GM12878 (cell line): ENCODE measurements around the gene ZNF519.
"Not testable (repeated sequence)": the region's sequence is repeated elsewhere in the genome, so short reads cannot be mapped to it uniquely, and the experiment has no call there.

Experiments used
- CTCF ChIP-seq, 3 experiments: IDR thresholded peaks in 2 of 3; conservative IDR thresholded peaks in 1 of 3; 2 replicates each; pipeline ENCODE4 v1.5.1; 2011; ENCODE audit warnings: low read depth in 3 of 3, low read length in 3 of 3, mild to moderate bottlenecking in 3 of 3, control low read depth in 2 of 3, moderate library complexity in 2 of 3, inconsistent platforms in 1 of 3, mixed read lengths in 1 of 3; ENCODE audit not compliant: control insufficient read depth in 2 of 3, insufficient read depth in 1 of 3; ENCODE audit errors: extremely low read depth in 1 of 3
- RCOR1 ChIP-seq: conservative IDR thresholded peaks from 2 replicates; pipeline ENCODE4 v1.6.1; 2012; ENCODE audit warnings: low read depth, low read length, improper control_type of control experiment

DNA sequence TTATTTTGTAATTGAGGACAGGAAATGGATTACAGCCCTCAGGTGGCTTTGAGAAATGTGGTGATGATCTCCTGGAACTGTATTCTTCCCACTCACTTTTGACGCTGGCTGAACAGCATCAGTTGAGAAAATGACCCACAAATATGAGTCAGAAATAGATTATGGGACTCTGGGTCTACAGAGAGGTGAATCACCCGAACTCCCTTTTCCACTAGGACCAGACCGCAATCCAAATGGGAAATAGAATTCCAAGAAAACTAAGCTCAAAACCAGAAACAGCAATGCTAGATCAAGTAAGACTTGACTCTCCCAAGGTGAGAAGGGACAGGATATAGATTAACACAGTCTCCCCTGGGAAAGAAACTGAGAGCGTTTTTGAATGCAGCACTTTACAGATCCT, 5.7 kb upstream of the ZNF519 start:
- not testable (repeated sequence) for TF ChIP-seq RCOR1; CTCF (IDR thresholded peaks at IDR 0.05 in 2 of 3, conservative IDR thresholded peaks at IDR 0.05 in 1 of 3; ENCODE audit: control insufficient read depth in 2 of 3, extremely low read depth in 1 of 3, insufficient read depth in 1 of 3, low read depth in 3 of 3, low read length in 3 of 3)
